Measurements from ENCODE around the gene PRKCQ.

DNA sequence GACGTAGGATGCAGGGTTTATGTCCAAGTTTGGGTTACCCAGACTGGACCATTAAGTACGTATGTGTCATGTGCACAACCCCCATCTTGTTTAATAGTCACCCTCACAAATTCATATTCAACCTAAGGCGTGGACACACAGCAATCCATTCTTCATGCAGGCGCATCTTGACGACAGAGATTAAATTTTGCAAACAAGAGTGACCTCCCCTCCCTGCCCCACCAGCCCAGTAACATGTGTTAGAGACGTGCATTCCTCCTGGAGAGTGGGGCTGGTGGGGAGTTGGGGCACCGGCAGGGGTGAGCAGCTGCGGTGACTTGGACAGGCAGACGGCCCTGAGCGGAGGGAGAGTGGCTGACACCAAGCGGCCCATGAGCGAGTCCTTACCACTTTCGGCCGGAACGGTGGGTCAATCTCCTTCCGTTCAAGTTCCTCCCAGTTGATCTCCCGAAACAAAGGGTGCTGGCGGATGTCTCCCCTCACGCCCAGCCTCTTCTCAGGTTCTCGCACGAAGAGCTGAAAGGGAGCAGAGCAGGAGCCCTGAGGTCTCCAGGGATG, 149.6 kb downstream of the PRKCQ start:
- TF ChIP-seq, protein P1, sequence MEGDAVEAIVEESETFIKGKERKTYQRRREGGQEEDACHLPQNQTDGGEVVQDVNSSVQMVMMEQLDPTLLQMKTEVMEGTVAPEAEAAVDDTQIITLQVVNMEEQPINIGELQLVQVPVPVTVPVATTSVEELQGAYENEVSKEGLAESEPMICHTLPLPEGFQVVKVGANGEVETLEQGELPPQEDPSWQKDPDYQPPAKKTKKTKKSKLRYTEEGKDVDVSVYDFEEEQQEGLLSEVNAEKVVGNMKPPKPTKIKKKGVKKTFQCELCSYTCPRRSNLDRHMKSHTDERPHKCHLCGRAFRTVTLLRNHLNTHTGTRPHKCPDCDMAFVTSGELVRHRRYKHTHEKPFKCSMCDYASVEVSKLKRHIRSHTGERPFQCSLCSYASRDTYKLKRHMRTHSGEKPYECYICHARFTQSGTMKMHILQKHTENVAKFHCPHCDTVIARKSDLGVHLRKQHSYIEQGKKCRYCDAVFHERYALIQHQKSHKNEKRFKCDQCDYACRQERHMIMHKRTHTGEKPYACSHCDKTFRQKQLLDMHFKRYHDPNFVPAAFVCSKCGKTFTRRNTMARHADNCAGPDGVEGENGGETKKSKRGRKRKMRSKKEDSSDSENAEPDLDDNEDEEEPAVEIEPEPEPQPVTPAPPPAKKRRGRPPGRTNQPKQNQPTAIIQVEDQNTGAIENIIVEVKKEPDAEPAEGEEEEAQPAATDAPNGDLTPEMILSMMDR (IDR thresholded peaks at IDR 0.05; ENCODE audit: low read length): no peak
- no peak for TF ChIP-seq EZH2phosphoT487 (IDR thresholded peaks at IDR 0.05; ENCODE audit: low read length)

Data from MM.1S (cell line).